Large intestine (tissue), 3 donors: ENCODE data around the gene CLDND2. TPM values are rescaled to one million over a fixed set of nuclear protein-coding genes. Genes with fewer than 3 reads are reported as not detected.
"Not testable (repeated sequence)": the region's sequence is repeated elsewhere in the genome, so short reads cannot be mapped to it uniquely, and the experiment has no call there.

Source experiments
- DNase-seq, 2 donors: peaks; one replicate each; pipeline versions ENCODE4 v3.0.0 to v3.0.0-alpha.2; 2013
- H3K27ac ChIP-seq: one replicate; pipeline ENCODE4 v1.5.1; 2013; ENCODE audit warnings: low read length
- H3K27me3 ChIP-seq: 2 replicates; pipeline ENCODE4 v1.6.1; 2013; ENCODE audit warnings: low read length; ENCODE audit not compliant: control insufficient read depth, insufficient read depth
- H3K36me3 ChIP-seq: 2 replicates; pipeline ENCODE4 v1.6.1; 2013; ENCODE audit warnings: low read length; ENCODE audit not compliant: control insufficient read depth, insufficient read depth
- H3K4me1 ChIP-seq: one replicate; pipeline ENCODE4 v1.6.1; 2013; ENCODE audit warnings: low read length; ENCODE audit not compliant: control insufficient read depth, insufficient read depth
- H3K4me3 ChIP-seq: one replicate; pipeline ENCODE4 v1.5.1; 2013; ENCODE audit warnings: low read length
- H3K9me3 ChIP-seq: one replicate; pipeline ENCODE4 v1.6.1; 2013; ENCODE audit warnings: mild to moderate bottlenecking, low read depth, low read length, moderate library complexity; ENCODE audit not compliant: control insufficient read depth
- whole genome bisulfite sequencing: methylation state at CpG from one replicate; pipeline ENCODE4 v1.1.5; 2013; ENCODE audit warnings: low lambda C conversion rate; ENCODE audit not compliant: insufficient coverage; 5-methylcytosine and 5-hydroxymethylcytosine counted together
- polyA plus RNA-seq: library from polyadenylated mRNA; unstranded; fragments of 120-200 nt; gene quantifications from one replicate; pipeline ENCODE4 v1.2.1, GENCODE V29; 2013

The CLDND2 gene
- polyA plus RNA-seq, 1 donor, result 2.7 TPM

GRCh38 chr19:51399231-51399630 lies 30.4 kb upstream of the CLDND2 start:
- no peak overlapping the region for H3K27ac ChIP-seq
- no CpG with 5 or more reads among the region's 5 CpGs for WGBS

GRCh38 chr19:51398096-51398704 lies 29.4 kb upstream of the CLDND2 start:
- Histone ChIP-seq H3K9me3 (peaks cover 11% of the 10 kb centered on the region), H3K4me1 (peaks cover 8% of the 10 kb centered on the region), H3K36me3 (no peaks in the 10 kb centered on the region), H3K27me3 (no peaks in the 10 kb centered on the region), H3K4me3 (no peak overlapping the region), H3K27ac (no peak overlapping the region)
- no peak for DNase-seq
- 80% methylated on average over 4 of the region's 7 CpGs for WGBS

More at GRCh38 chr19:51399231-51399630, 30.4 kb upstream of the CLDND2 start:
- no peak overlapping the region for H3K4me3 ChIP-seq
- H3K27me3 ChIP-seq, result no peaks in the 10 kb centered on the region
- H3K9me3 ChIP-seq, result peaks cover 18% of the 10 kb centered on the region
- H3K36me3 ChIP-seq, result peaks cover 3% of the 10 kb centered on the region
- H3K4me1 ChIP-seq, result peaks cover 4% of the 10 kb centered on the region
- DNase-seq, result no peak

- no CpG with 5 or more reads among the region's 9 CpGs for WGBS
- not testable (repeated sequence) for DNase-seq, H3K36me3 ChIP-seq, H3K27me3 ChIP-seq, H3K4me1 ChIP-seq, H3K4me3 ChIP-seq, H3K27ac ChIP-seq
- peaks cover 11% of the 10 kb centered on the region for H3K9me3 ChIP-seq
Measured at GRCh38 chr19:51397453-51397852, 28.6 kb upstream of the CLDND2 start.

- peaks cover under 1% of the 10 kb centered on the region for H3K9me3 ChIP-seq
- peaks cover 10% of the 10 kb centered on the region for H3K4me1 ChIP-seq
- no peaks in the 10 kb centered on the region for H3K27me3 ChIP-seq
- H3K27ac ChIP-seq, result no peak overlapping the region
- no peak for DNase-seq
- WGBS, result no CpG with 5 or more reads among the region's 2 CpGs
- no peaks in the 10 kb centered on the region for H3K36me3 ChIP-seq
- no peak overlapping the region for H3K4me3 ChIP-seq
Measured at GRCh38 chr19:51396175-51396574, 27.4 kb upstream of the CLDND2 start.

GRCh38 chr19:51394050-51394836 lies 25.4 kb upstream of the CLDND2 start:
- peaks cover 25% of the 10 kb centered on the region for H3K4me1 ChIP-seq
- H3K9me3 ChIP-seq, result no peaks in the 10 kb centered on the region
- H3K27ac ChIP-seq, result peak overlapping the region; percentile 67
- peak overlapping the region; percentile 42 for H3K4me3 ChIP-seq
- 0% methylated on average over 5 of the region's 45 CpGs for WGBS
- DNase-seq, result peak; percentile 97 to 98
- no peaks in the 10 kb centered on the region for H3K36me3 ChIP-seq
- no peaks in the 10 kb centered on the region for H3K27me3 ChIP-seq

- DNase-seq, result no peak
- WGBS, result 100% methylated on average over 1 of the region's 1 CpG
- H3K27me3 ChIP-seq, result no peaks in the 10 kb centered on the region
- H3K4me3 ChIP-seq, result no peak overlapping the region
- H3K9me3 ChIP-seq, result peaks cover 4% of the 10 kb centered on the region
- H3K4me1 ChIP-seq, result peaks cover 35% of the 10 kb centered on the region
- H3K27ac ChIP-seq, result no peak overlapping the region
- no peaks in the 10 kb centered on the region for H3K36me3 ChIP-seq
Measured at GRCh38 chr19:51392701-51393100, 23.9 kb upstream of the CLDND2 start.

- Histone ChIP-seq H3K36me3 (no peaks in the 10 kb centered on the region), H3K27ac (peak overlapping the region; percentile 80), H3K4me3 (peak overlapping the region; percentile 47), H3K9me3 (peaks cover 4% of the 10 kb centered on the region), H3K27me3 (no peaks in the 10 kb centered on the region), H3K4me1 (peaks cover 35% of the 10 kb centered on the region)
- 40% methylated on average over 1 of the region's 8 CpGs for WGBS
- DNase-seq, result no peak
Measured at GRCh38 chr19:51391073-51391611, 22.3 kb upstream of the CLDND2 start.

GRCh38 chr19:51389143-51389542 lies 20.3 kb upstream of the CLDND2 start:
- Histone ChIP-seq H3K4me1 (peaks cover 31% of the 10 kb centered on the region), H3K9me3 (peaks cover 4% of the 10 kb centered on the region), H3K27ac (peak overlapping the region; percentile 80), H3K36me3 (no peaks in the 10 kb centered on the region), H3K27me3 (no peaks in the 10 kb centered on the region), H3K4me3 (peak overlapping the region; percentile 20)
- no CpG with 5 or more reads among the region's 14 CpGs for WGBS
- DNase-seq, result peak; percentile 78 to 86

GRCh38 chr19:51387924-51388389 lies 19.2 kb upstream of the CLDND2 start, which contains the start of gene LIM2:
TSS of gene LIM2 (minus strand) at chr19:51387974. CDS start at chr19:51387443, 531 bp downstream.
- no CpG with 5 or more reads among the region's 15 CpGs for WGBS
- peaks cover 4% of the 10 kb centered on the region for H3K9me3 ChIP-seq
- no peak within 1 kb of the TSS for H3K4me3 ChIP-seq
- H3K36me3 ChIP-seq, result no peaks in the 10 kb centered on the region
- no peak for DNase-seq
- peak within 1 kb of the TSS; percentile 80 for H3K27ac ChIP-seq
- peaks cover 27% of the 10 kb centered on the region for H3K4me1 ChIP-seq
- H3K27me3 ChIP-seq, result no peaks in the 10 kb centered on the region

GRCh38 chr19:51386882-51387520 lies 18.2 kb upstream of the CLDND2 start:
- no peak for DNase-seq
- WGBS, result 80% methylated on average over 1 of the region's 14 CpGs
- Histone ChIP-seq H3K4me3 (no peak overlapping the region), H3K9me3 (peaks cover 4% of the 10 kb centered on the region), H3K27ac (no peak overlapping the region), H3K4me1 (peaks cover 27% of the 10 kb centered on the region), H3K27me3 (no peaks in the 10 kb centered on the region), H3K36me3 (no peaks in the 10 kb centered on the region)
